HG02588 (cell line): Measurements from ENCODE around the gene CLEC18B.
A peak's percentile ranks its signal among the peaks of the same experiment; 100 is the strongest.
"Not testable (repeated sequence)": the region's sequence is repeated elsewhere in the genome, so short reads cannot be mapped to it uniquely, and the experiment has no call there.

Source experiments
- ATAC-seq: cut with Tn5 transposase; IDR thresholded peaks from one replicate; pipeline ENCODE4 v1.9.1; 2021; ENCODE audit warnings: mild to moderate bottlenecking, moderate library complexity; ENCODE audit not compliant: unreplicated experiment

Gene CLEC18B

DNA sequence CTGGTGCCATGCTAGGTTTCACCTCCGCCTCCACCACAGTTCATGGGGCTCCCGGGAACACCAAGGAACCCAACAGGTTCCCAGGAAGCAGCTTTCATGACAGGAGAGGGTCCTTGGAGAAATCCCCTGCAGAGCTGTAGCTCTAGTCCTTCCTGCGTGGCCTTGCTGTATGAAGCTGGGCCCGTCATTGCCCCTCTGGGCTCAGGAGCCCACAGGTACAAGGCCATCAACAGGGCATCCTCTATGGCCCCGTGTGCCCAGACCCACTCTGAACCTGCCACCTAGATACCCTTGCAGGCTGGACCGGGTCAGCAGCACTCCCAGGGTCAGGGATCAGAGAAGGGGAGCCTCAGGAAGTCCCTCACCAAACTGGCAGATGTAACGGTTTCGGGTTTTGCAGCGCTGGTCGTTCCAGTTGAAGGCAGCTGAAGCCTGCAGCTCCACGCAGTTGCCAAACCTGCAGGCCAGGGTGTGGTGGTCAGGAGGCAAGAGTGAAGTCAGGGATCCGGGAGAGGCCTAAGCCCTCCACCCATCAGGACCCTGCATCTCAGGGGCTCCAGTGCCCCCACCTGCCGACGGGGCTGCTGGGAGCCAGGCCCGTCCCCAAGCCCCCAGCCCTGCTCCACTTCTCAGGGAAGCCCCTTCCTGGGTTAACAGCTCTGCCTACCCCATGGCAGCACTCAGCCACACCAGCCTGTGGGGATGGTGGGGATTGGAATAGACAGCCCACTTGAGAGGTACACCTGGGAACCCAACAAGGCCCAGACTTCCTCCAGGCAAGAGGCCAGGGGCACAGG is 11.9 kb downstream of the CLEC18B start:
- ATAC-seq = not testable (repeated sequence)

DNA sequence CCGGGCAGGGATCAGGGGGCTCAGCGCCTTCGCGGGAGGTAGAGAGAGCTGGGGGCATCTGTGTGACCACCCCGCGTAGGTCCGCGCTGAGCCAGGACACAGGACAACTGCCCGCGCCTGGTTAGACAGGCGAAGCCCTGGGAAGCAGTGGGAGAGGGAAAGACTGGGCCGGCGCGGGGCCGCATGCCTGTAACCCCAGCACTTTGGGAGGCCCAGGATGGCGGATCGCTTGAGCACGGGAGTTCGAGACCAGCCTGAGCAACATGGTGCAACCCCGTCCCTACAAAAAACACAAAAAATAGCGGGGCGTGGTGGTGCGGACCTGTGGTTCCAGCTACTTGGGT is 13.9 kb downstream of the CLEC18B start:
- ATAC-seq = not testable (repeated sequence)

DNA sequence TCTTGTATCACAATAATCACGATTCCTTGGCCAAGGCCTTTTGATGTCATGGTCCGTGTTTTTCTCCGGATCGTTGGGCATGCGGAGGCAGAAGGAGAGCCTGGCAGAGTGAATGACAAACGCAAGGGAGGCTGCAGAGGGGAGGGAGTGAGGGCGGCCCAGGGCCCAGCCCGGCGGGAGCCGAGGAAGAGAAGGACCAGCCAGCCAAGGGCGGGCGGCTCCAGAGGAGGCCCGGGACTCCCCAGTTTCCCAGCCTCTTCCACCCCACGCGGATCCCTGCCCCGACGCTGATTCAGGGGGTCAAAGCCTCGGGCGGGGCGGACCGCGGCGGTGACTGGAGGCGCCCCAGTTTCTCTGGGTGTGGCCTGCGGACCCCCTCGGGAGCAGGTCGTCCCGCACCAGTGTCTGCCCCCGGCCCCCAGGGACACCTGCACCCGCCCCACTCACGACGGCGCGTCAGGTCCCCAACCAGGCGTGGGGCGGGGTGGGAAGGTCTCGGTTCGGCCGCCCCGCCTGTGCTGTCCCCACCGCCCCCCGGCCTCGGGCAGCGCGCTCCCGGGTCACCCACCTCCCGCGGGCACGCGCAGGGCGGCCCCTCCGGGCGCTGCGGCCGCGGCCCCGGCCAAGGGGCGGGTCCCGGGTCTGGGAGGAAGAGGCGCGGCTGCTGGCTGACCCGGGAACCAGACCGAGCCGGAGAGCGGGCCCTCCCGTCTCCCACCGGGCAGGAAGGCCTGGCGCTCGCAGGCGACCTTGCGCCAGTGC is 14.5 kb downstream of the CLEC18B start:
- not testable (repeated sequence) for ATAC-seq

DNA sequence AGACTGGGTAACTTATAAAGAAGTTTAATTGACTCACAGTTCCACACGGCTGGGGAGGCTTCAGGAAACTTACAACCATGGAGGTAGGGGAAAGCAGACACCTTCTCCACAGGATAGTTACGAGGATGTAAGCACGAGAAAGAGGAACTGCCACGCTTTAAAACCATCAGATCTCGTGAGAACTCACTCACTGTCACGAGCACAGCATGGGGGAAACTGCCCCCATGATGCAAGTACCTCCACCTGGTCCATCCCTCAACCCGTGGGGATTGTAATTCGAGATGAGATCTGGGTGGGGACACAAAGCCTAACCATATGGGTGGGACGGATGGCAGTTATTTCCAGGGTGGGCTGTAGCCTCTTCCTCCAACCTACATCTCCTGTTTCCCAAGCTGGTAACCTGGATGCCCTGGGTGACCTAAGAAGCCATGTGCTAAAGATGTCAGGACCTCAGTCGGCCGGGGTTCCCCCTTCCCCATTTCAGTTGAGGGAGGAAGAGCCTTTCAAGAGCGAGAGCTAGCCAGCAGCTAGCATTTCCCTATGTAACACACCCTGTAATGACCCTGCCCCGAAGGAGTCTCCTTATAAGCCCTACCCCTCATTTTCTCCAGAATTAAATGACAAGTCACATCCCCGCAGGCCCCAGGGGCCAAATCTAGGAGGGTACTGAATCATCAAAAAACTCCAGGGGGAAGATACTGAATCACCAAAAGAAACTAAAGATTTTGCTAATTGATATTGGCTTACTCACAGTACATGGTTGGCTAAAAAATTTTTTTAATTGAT is 16.9 kb downstream of the CLEC18B start:
- ATAC-seq = not testable (repeated sequence)

DNA sequence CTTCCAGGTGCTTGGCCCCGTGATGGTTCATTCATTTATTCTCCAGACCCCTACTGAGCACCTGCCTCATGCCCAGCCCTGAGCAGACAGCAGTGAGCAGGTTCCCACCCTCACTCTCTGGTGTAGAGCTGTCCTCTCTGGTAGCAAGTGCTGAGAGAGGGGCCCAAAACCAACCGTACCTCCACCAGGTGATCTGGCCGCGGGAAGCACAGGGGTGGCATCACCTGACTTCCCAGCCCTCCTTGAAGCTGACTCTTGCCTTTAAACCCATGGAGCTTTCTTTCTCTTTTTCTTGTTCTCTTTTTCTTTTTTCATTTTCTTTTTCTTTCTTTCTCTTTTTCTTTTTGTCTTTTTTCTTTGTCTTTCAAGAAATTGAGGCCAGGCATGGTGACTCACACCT is 21.0 kb downstream of the CLEC18B start:
- not testable (repeated sequence) for ATAC-seq

DNA sequence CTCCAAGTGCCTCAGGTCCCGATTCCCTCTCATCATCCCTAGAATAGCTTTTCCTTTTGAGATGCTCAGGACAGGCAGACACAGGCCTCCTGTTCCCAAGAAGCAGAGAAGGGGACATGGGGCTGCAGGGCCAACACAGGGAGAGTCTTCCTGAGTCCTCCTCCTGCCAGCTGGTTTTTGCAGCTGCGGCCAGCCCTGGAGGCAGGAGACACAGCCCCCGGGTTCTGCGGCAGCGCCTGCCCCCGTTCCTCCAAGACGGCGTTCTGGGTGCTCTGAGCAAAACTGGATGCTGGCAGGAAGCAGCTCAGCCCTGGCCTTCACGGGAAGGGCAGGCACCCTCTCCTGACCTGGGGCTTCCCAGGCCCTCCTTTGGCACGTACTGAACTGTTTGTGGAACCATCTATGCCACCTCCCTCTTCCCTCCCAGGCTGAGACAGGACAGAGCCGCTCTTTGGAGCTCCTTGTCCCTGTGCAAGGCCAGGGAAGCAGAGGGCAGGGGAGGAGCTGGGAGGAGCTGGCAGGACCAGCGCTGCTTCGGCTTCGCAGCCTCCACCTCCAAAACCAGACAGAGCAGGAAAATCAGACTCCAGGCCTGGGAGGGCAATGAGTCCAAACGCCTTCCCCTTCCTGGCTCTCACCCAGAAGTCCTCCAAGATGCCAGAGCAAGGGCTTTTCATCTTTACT is 22.9 kb downstream of the CLEC18B start:
- ATAC-seq = not testable (repeated sequence)

DNA sequence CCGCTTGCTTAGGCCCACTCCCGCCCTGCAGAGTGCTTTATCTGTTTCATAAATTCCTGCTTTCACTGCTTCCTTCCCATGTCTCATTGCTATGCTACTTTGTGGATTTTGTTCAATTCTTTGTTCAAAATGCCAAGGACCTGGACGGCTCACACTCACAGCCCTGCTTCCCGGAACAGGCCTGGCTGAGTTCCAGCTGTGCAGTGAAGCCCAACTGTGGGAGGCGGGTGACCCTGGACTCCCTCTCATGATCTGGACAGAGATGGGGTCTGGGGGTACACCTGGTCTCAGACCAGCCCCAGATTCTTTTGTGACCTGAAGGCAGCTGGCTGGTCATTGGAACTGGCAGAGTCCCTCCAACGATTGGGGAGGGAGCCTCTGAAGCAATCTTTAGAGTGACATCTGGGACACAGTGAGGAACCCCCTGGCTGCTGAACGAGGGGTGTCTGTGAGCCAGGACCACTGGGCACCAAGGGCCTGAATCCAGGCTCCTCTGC is 24.7 kb downstream of the CLEC18B start:
- ATAC-seq = not testable (repeated sequence)

DNA sequence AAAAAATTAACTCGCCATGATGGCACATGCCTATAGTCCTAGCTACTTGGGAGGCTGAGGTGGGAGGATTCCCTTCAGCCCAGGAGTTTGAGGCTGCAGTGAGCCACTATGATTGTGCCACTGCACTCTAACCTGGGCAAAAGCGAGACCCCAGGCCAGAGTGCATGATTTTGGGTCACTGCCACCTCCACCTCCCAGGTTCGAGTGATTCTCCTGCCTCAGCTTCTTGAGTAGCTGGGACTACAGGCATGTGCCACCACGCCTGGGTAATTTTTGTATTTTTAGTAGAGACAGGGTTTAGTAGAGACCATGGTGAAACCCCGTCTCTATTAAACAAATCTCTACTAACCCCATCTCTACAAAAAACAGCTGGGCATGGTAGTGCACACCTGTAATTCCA is 26.7 kb downstream of the CLEC18B start:
- ATAC-seq = not testable (repeated sequence)

DNA sequence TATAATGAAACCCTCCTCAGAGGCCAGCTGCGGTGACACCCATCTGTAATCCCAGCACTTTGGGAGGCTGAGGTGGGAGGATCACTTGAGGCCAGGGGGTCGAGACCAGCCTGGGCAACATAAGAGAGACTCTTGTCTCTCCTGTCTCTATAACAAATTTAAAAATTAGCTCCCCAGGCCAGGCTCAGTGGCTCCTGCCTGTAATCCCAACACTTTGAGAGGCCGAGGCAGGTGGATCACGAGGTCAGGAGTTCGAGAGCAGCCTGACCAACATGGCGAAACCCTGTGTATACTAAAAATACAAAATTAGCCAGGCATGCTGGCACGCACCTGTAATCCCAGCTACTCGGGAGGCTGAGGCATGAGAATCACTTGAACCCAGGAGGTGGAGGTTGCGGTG is 27.1 kb downstream of the CLEC18B start:
- ATAC-seq = not testable (repeated sequence)

DNA sequence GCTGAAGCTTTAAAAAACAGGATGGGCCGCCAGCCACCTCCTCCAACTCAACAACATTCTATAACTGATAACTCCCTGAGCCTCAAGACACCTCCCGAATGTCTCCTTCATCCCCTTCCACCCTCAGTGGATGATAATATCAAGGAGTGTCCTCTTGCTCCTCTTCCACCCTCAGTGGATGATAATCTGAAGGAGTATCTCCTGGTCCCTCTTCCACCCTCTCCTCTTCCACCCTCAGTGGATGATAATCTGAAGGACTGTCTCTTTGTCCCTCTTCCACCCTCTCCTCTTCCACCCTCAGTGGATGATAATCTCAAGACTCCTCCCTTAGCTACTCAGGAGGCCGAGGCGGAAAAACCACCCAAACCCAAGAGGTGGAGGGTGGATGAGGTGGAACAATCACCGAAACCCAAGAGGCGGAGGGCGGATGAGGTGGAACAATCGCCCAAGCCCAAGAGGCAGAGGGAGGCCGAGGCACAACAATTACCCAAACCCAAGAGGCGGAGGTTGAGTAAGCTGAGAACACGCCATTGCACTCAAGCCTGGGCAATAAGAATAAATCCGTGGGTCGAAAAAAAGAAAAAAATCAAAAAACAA is 29.7 kb downstream of the CLEC18B start:
- not testable (repeated sequence) for ATAC-seq

DNA sequence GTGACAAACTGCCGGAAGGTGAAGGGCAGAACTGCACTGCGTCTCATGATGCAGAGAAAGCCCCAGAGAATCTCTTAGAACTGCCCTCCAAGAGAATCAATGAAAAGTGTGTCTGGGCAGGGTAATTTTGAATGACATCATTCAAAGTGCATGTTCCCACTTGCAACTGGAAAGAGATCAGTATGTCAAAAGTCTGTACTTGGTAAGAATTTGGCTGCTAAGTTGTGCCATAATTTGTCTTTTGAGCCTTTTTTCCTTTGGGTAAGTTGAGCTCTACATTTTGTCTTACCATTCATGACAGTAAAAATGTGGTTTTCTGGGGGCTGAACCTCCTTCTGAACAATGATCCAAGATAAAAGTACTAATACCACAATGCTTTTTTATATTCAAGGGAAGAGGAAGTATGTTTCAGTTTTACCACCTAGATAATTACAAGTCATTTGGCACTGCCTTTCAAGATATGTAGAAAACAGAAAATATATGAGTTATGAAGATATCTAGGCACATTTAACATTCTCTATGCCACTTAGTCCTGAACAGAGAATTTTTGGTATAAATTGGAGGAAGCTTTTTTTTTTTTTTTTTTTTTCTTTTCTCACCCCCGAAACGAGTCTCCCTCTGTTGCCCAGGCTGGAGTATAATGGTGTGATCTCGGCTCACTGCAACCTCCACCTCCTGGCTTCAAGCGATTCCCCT is 38.8 kb downstream of the CLEC18B start:
- ATAC-seq = not testable (repeated sequence)

DNA sequence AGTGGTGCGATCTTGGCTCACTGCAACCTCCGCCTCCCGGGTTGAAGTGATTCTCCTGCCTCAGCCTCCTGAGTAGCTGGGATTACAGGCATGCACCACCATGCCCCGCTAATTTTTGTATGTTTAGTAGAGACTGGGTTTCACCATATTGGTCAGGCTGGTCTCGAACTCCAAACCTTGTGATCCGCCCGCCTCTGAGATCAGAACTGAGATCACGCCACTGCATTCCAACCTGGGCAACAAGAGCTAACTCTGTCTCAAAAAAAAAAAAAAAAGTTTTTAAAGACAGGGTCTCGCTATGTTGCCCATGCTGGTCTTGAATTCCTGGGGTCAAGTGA is 47.5 kb downstream of the CLEC18B start:
- ATAC-seq = not testable (repeated sequence)

DNA sequence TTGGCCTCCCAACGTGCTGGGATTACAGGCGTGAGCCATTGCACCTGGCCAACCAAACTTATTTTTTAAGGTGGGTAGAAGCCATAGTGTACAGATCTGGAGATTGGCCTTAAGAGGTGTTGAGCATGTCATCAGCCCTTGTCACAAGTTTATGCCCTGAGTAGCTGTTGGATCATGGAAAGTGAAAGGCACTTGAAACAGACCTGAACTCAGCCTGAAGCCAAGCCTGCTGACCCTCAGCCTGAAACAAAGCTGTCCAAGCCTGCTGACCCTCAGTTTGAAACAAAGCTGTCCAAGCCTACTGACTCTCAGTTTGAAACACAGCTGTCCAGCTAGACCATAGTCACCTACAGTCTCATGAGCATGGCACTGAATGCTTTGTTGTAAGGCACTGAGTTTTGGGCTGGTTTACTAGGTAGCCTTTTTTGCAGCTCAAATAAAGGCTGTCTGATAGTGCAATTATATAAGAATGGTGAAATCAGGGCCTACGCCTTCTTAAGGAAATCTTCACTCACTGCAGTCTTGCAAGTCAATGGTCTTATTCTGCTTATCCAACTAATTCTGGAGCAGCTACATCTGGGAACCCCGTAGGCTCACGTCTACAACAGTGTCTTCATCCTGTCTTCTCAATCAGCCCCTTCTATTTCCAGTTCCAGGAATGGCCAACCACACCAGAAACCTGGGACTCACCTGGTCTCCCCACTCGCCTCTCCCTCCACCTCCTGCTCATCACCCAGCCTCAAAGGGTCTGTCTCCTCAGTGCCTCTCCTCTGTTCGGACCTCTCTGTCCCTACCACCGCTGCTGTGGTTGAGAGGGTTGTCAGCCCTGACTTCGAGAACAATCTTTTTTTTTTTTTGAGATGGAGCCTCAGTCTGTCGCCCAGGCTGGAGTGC is 48.1 kb downstream of the CLEC18B start:
- no peak for ATAC-seq

DNA sequence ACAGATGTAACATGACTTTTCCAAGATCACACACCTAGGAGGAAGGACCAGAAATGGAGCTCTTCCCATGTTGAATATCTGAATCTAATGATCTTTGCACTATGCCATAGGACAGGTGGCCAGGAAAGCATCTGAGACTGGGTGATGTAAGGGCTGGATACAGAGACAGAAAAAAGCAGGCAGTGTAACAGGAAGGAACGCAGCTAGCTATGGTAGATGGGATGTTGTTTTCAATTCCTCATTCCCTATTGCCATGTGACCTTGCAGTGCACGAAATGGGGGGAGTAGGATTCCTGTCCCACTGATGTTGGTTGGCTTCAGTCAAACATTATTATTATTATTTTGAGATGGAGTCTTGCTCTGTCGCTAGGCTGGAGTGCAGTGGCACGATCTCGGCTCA is 48.9 kb downstream of the CLEC18B start:
- no peak for ATAC-seq

DNA sequence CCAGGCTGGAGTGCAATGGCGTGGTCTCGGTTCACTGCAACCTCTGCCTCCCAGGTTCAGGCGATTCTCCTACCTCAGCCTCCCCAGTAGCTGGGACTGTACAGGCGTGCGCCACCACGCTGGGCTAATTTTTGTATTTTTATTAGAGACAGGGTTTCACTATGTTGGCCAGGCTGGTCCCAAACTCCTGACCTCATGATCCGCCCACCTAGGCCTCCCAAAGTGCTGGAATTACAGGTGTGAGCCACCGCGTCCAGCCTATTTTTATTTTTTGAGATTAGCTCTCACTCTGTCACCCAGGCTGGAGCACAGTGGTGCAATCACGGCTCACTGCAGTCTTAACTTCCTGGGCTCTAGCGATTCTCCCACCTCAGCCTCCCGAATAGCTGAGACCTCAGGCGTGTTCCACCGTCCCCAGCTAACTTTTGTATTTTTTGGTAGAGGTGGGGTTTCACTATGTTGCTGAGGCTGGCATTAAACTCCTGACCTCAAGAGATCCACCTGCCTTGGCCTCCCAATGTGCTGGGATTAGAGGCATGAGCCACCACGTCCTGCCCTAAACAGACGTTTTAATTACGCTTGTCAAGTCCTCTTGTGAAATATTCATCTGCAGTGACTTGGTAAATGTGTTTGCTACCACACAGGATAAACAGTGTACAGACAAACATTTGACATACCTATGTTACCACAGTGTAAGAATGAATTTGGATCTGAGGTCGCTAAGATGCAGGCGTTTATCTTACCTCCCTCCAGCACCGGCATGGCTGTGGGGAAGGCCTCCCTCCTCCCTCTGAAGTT is 50.7 kb downstream of the CLEC18B start:
- not testable (repeated sequence) for ATAC-seq

DNA sequence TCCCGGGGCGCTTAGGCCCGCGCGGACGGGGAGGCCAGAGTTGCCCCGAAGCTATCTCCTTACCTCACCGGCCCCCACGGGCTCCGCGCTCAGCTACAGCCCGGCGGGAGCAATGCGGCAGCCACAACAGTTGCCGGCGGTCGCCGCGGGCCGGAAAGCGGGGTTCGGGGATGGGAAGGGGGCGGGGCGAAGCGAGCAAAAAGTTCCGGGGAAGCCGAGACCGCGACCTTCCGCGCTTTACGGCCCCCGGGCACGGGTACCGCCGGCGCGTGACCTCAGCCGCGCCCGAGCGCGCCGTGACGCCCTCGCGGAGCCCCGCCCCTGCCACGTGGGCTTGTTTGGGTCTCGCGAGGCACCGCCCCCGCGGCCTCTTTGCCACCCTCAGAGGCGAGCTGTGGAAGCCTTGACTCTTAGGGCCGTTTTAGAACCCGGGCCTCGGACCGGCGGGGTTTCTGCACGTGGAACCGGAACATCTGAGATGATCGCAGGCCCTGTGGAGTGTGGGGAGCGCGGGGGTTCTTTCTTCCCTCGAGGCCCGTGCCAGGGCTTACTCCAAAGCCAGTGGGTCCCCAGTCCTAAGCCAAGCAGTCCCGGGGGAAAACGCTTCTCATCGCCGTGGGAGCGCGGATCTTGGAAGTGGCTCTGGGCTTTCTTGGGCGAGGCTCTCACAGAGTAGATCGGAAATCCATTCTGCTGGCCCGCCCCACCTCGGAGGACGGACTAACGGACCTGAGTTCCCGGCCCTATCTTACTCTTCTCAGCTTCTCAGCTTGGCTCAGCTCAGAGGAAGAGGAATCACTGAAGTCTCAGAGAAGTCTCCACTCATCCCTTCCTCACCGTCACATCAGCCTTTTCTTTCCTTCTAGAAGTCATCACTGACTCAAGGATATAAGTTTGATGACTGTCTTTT is 53.0 kb downstream of the CLEC18B start:
- ATAC-seq = peak; percentile 92

DNA sequence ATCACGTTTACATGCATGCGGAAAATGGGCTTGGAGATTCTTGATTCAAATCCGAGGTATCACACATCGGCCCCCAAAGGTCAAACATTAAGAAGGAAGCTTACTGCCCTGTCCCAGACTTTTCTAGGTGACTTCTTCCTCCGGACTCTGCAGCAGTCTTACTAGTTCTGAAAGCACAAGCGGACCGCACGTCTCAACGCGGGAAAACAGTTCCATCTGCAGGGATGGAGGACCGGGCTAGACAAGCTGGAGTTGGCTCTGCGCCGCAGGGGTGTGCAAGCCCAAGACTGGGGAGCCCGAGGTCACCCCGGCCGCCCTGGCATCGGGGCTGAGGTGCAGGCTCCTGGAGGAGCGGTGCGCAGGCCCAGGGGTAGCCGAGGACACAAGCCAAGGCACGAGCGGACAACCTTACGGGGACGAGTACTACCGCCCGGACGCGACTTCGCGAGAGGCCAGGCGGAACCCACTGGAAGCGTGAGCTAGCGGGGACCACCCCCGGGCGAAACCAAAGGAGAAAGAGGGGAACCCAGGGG is 53.7 kb downstream of the CLEC18B start:
- ATAC-seq = not testable (repeated sequence)
